H7 (cell line): ENCODE results near the gene CDX1. TPM values are rescaled to one million over a fixed set of nuclear protein-coding genes. Genes with fewer than 3 reads are reported as not detected.
A peak's percentile ranks its signal among the peaks of the same experiment; 100 is the strongest.

Experiments used
- DNase-seq: peaks from one replicate; pipeline ENCODE4 v3.0.0; 2012
- H3K27me3 ChIP-seq: 2 replicates; pipeline ENCODE4 v1.6.0; 2011; ENCODE audit warnings: mild to moderate bottlenecking, low read length; ENCODE audit not compliant: control insufficient read depth, insufficient read depth
- H3K36me3 ChIP-seq: replicated peaks from 2 replicates; pipeline ENCODE4 v1.5.1; 2011; ENCODE audit warnings: low read length; ENCODE audit not compliant: control insufficient read depth, insufficient read depth
- H3K4me3 ChIP-seq: 2 replicates; pipeline ENCODE4 v1.5.1; 2011; ENCODE audit warnings: low read depth, mild to moderate bottlenecking, control low read depth, low read length, moderate library complexity; ENCODE audit not compliant: insufficient read depth
- total RNA-seq: library from RNA; depleted of rRNA; stranded (reverse); fragments of >200 nt; shearing (Covaris generic); gene quantifications from 2 replicates; pipeline ENCODE4 v1.2.3, GENCODE V29; 2014

The CDX1 gene
- total RNA-seq, 1 experiment from 2014 or later = 0.62 TPM

- no peaks in the 10 kb centered on the region for H3K36me3 ChIP-seq
- peaks cover 38% of the 10 kb centered on the region for H3K27me3 ChIP-seq
- H3K4me3 ChIP-seq = no peak overlapping the region
- no peak for DNase-seq
Measured at GRCh38 chr5:150184990-150185912, 18.7 kb downstream of the CDX1 start.

- H3K36me3 ChIP-seq = no peaks in the 10 kb centered on the region
- H3K27me3 ChIP-seq = peaks cover 47% of the 10 kb centered on the region
- DNase-seq = peak; percentile 70
- H3K4me3 ChIP-seq = no peak overlapping the region
Measured at GRCh38 chr5:150186137-150186536, 19.6 kb downstream of the CDX1 start.

- Histone ChIP-seq H3K27me3 (peaks cover 49% of the 10 kb centered on the region), H3K36me3 (no peaks in the 10 kb centered on the region), H3K4me3 (no peak overlapping the region)
- no peak for DNase-seq
Measured at GRCh38 chr5:150186897-150187296, 20.3 kb downstream of the CDX1 start.

- DNase-seq = no peak
- peaks cover 57% of the 10 kb centered on the region for H3K27me3 ChIP-seq
- H3K4me3 ChIP-seq = no peak overlapping the region
- no peaks in the 10 kb centered on the region for H3K36me3 ChIP-seq
Measured at GRCh38 chr5:150188146-150188842, 21.7 kb downstream of the CDX1 start.

GRCh38 chr5:150189326-150189725, 22.7 kb downstream of the CDX1 start:
- Histone ChIP-seq H3K27me3 (peaks cover 57% of the 10 kb centered on the region), H3K36me3 (no peaks in the 10 kb centered on the region), H3K4me3 (no peak overlapping the region)
- no peak for DNase-seq

GRCh38 chr5:150189728-150190502, 23.3 kb downstream of the CDX1 start, which contains the start of gene SLC6A7:
Gene SLC6A7 (plus strand): TSS chr5:150190062. CDS start chr5:150190328, 266 bp downstream.
- Histone ChIP-seq H3K4me3 (peak within 1 kb of the TSS; percentile 36), H3K27me3 (peaks cover 55% of the 10 kb centered on the region), H3K36me3 (no peaks in the 10 kb centered on the region)
- peak; percentile 85 for DNase-seq

- Histone ChIP-seq H3K36me3 (no peaks in the 10 kb centered on the region), H3K27me3 (peaks cover 55% of the 10 kb centered on the region), H3K4me3 (peak overlapping the region; percentile 36; the same call in 1 of the 2 replicates)
- peak; percentile 82 for DNase-seq
Measured at GRCh38 chr5:150190503-150190979, 24.0 kb downstream of the CDX1 start.

- Histone ChIP-seq H3K27me3 (peaks cover 55% of the 10 kb centered on the region), H3K4me3 (no peak overlapping the region), H3K36me3 (no peaks in the 10 kb centered on the region)
- no peak for DNase-seq
Measured at GRCh38 chr5:150190987-150191386, 24.4 kb downstream of the CDX1 start.

GRCh38 chr5:150192462-150192861, 25.9 kb downstream of the CDX1 start:
- no peaks in the 10 kb centered on the region for H3K36me3 ChIP-seq
- peaks cover 46% of the 10 kb centered on the region for H3K27me3 ChIP-seq
- DNase-seq = no peak
- H3K4me3 ChIP-seq = no peak overlapping the region

- Histone ChIP-seq H3K27me3 (peaks cover 12% of the 10 kb centered on the region), H3K36me3 (no peaks in the 10 kb centered on the region), H3K4me3 (no peak overlapping the region)
- no peak for DNase-seq
Measured at GRCh38 chr5:150195736-150196485, 29.3 kb downstream of the CDX1 start.

GRCh38 chr5:150196514-150196913, 29.9 kb downstream of the CDX1 start:
- Histone ChIP-seq H3K27me3 (peaks cover 9% of the 10 kb centered on the region), H3K36me3 (no peaks in the 10 kb centered on the region), H3K4me3 (no peak overlapping the region)
- DNase-seq = no peak

- H3K4me3 ChIP-seq = no peak overlapping the region
- DNase-seq = no peak
Measured at GRCh38 chr5:150196986-150197385, 30.4 kb downstream of the CDX1 start.

GRCh38 chr5:150197476-150197875, 30.9 kb downstream of the CDX1 start:
- Histone ChIP-seq H3K27me3 (peaks cover 3% of the 10 kb centered on the region; the same call in 1 of the 2 replicates), H3K4me3 (no peak overlapping the region), H3K36me3 (no peaks in the 10 kb centered on the region)
- DNase-seq = no peak

More at GRCh38 chr5:150196986-150197385, 30.4 kb downstream of the CDX1 start:
- Histone ChIP-seq H3K27me3 (peaks cover 8% of the 10 kb centered on the region), H3K36me3 (no peaks in the 10 kb centered on the region)
